Kidney (tissue), 14 donors: ENCODE results near the gene LRFN4. TPM values are rescaled to one million over a fixed set of nuclear protein-coding genes. Genes with fewer than 3 reads are reported as not detected.

ENCODE experiments used
- DNase-seq, 5 donors: peaks; one replicate each; pipeline ENCODE4 v3.0.0-alpha.2; 2013 to 2020
- FAIRE-seq: peaks from 2 replicates; lab custom pipeline; 2012; peaks lifted over from hg19 to GRCh38; lab: Jason Lieb, UNC
- H3K27ac ChIP-seq, 2 donors: one replicate each; pipeline ENCODE4 v1.7.0; 2013; ENCODE audit warnings: low read depth in 2 of 2, low read length in 2 of 2, inconsistent platforms in 1 of 2
- H3K27me3 ChIP-seq: one replicate; pipeline ENCODE4 v1.7.1; 2013; ENCODE audit warnings: low read length, inconsistent platforms; ENCODE audit not compliant: control insufficient read depth, insufficient read depth
- H3K36me3 ChIP-seq, 3 donors: one replicate each; pipeline versions ENCODE4 v1.7.0 to v1.7.1; 2013; ENCODE audit warnings: low read length in 3 of 3, control low read depth in 1 of 3, inconsistent platforms in 1 of 3; ENCODE audit not compliant: insufficient read depth in 3 of 3, control insufficient read depth in 2 of 3
- H3K4me1 ChIP-seq, 3 donors: one replicate each; pipeline versions ENCODE4 v1.7.0 to v1.7.1; 2013; ENCODE audit warnings: low read length in 3 of 3, inconsistent platforms in 1 of 3, low read depth in 1 of 3; ENCODE audit not compliant: control insufficient read depth in 2 of 3, insufficient read depth in 2 of 3
- H3K4me3 ChIP-seq, 3 donors: one replicate each; pipeline versions ENCODE4 v1.7.0 to v1.8.1; 2013; ENCODE audit warnings: low read length in 3 of 3, control low read depth in 1 of 3, inconsistent platforms in 1 of 3
- H3K9ac ChIP-seq, 3 donors: one replicate each; pipeline versions ENCODE4 v1.7.0 to v1.7.1; 2013; ENCODE audit warnings: low read length in 3 of 3, control low read depth in 1 of 3, inconsistent platforms in 1 of 3
- H3K9me3 ChIP-seq, 3 donors: one replicate each; pipeline versions ENCODE4 v1.7.0 to v1.7.1; 2013; ENCODE audit warnings: low read length in 3 of 3, control low read depth in 1 of 3, inconsistent platforms in 1 of 3; ENCODE audit not compliant: control insufficient read depth in 2 of 3, insufficient read depth in 1 of 3
- CTCF ChIP-seq: IDR thresholded peaks from 3 replicates; pipeline ENCODE4 v1.5.1; 2012; ENCODE audit warnings: mild to moderate bottlenecking, moderate library complexity, borderline replicate concordance; ENCODE audit not compliant: insufficient read depth; ENCODE audit errors: extremely low read depth
- intact Hi-C: fragments of 100-400 bp; cut with DNase I; formaldehyde crosslinking; loops from one replicate; pipeline ENCODE4 v1.11.1; 2022
- polyA plus RNA-seq: library from polyadenylated mRNA; stranded (reverse); fragments of 350-450 nt; fragmentation: Illumina TruSeq; extraction: RNeasy Lipid Tissue Mini Kit (QIAGEN cat#74804); gene quantifications from one replicate; pipeline ENCODE4 v1.2.3, GENCODE V29; 2014; ENCODE audit warnings: low read depth, low replicate concordance; ENCODE audit not compliant: insufficient read depth
- total RNA-seq: library from RNA; stranded (reverse); fragmentation: NEBNext Ultra II Directional; extraction: Animal tissue kit (Norgen Biotek cat#: 25700); gene quantifications from one replicate; pipeline ENCODE4 v1.2.1, GENCODE V29; 2021
- donor health status: control.
- donor health status: control.
- donor health status: control.
- donor health status: control.
- donor health status: control.
- donor health status: DM: yes; HTN: yes; CAD: no.
- donor health status: Normal renal cell carcinoma (clear cell type).

The LRFN4 gene
- total and polyA plus RNA-seq, 2 donors from 2014 or later = 6.8 to 22.3 TPM

GRCh38 chr11:66855574-66856495 is 1.0 kb upstream of the LRFN4 start:
- FAIRE-seq (no peak), DNase-seq (peak; percentile 93 to 98 (median 96))
- peak overlapping the region; percentile 54 to 71 (median 63) for H3K9ac ChIP-seq
- peak overlapping the region; percentile 78 to 81 for H3K27ac ChIP-seq
- H3K9me3 ChIP-seq = no peaks in the 10 kb centered on the region
- intact Hi-C loops = no loop called here
- no peaks in the 10 kb centered on the region for H3K36me3 ChIP-seq
- no peak for TF ChIP-seq CTCF
- peak overlapping the region; percentile 71 to 79 (median 72) for H3K4me3 ChIP-seq
- H3K4me1 ChIP-seq = peaks cover 0 to 5% (median 0%) of the 10 kb centered on the region in 3 donors
- H3K27me3 ChIP-seq = no peaks in the 10 kb centered on the region

- H3K4me1 ChIP-seq = peaks cover 0 to 5% (median 0%) of the 10 kb centered on the region in 3 donors
- DNase-seq (peak in 2 of 5 donors; percentile 74 to 80), FAIRE-seq (no peak)
- H3K27ac ChIP-seq = no peak overlapping the region
- no peak for TF ChIP-seq CTCF
- no peaks in the 10 kb centered on the region for H3K36me3 ChIP-seq
- peak overlapping the region in 1 of 3 donors; percentile 20 for H3K4me3 ChIP-seq
- no peaks in the 10 kb centered on the region for H3K9me3 ChIP-seq
- no peak overlapping the region for H3K9ac ChIP-seq
- intact Hi-C loops = no loop called here
- no peaks in the 10 kb centered on the region for H3K27me3 ChIP-seq
Observed at GRCh38 chr11:66857234-66857926, 516 bp downstream of the LRFN4 start.

- no peaks in the 10 kb centered on the region for H3K36me3 ChIP-seq
- peaks cover 0 to 5% (median 0%) of the 10 kb centered on the region in 3 donors for H3K4me1 ChIP-seq
Observed at GRCh38 chr11:66857927-66858185, 992 bp downstream of the LRFN4 start.

More at GRCh38 chr11:66857927-66858185, 992 bp downstream of the LRFN4 start:
- no peak for TF ChIP-seq CTCF
- H3K9ac ChIP-seq = no peak overlapping the region
- no peak overlapping the region for H3K27ac ChIP-seq
- no peaks in the 10 kb centered on the region for H3K27me3 ChIP-seq
- H3K9me3 ChIP-seq = no peaks in the 10 kb centered on the region
- FAIRE-seq = no peak
- no peak for DNase-seq
- no peak overlapping the region for H3K4me3 ChIP-seq
- intact Hi-C loops = no loop called here
